Measurements from ENCODE around the gene APLP2.

- TF ChIP-seq SUZ12 (IDR thresholded peaks at IDR 0.05; ENCODE audit: extremely low read depth, insufficient read depth, insufficient read length) (no peak), ZNF274 (IDR thresholded peaks at IDR 0.05; ENCODE audit: low read depth, low read length) (no peak)
Observed at GRCh38 chr11:130069659-130070108, at the start of gene APLP2.
